ENCODE measurements around the gene CTNNA3. TPM values are rescaled to one million over a fixed set of nuclear protein-coding genes. Genes with fewer than 3 reads are reported as not detected.

CTNNA3 gene
- total RNA-seq, 4 donors from 2014 or later: 1.5 to 9.8 (median 4.3) TPM

GRCh38 chr10:66834802-66835201, 861.2 kb downstream of the CTNNA3 start:
- H3K27me3 ChIP-seq: no peaks in the 10 kb centered on the region
- no peak for TF ChIP-seq CTCF (IDR thresholded peaks at IDR 0.05)
- TF ChIP-seq POLR2A (IDR thresholded peaks at IDR 0.05): no peak
- intact Hi-C loops (cut with DNase I; ENCODE audit: low total_unique reads): no loop called here
- no peaks in the 10 kb centered on the region for H3K36me3 ChIP-seq
- H3K4me3 ChIP-seq: no peak overlapping the region
- H3K4me1 ChIP-seq: no peaks in the 10 kb centered on the region
- H3K27ac ChIP-seq: no peak overlapping the region
- DNase-seq: no peak
- H3K9me3 ChIP-seq: no peaks in the 10 kb centered on the region

GRCh38 chr10:66833861-66834260, 862.1 kb downstream of the CTNNA3 start:
- Histone ChIP-seq H3K4me3 (no peak overlapping the region), H3K27ac (no peak overlapping the region), H3K27me3 (no peaks in the 10 kb centered on the region), H3K4me1 (no peaks in the 10 kb centered on the region), H3K9me3 (no peaks in the 10 kb centered on the region), H3K36me3 (no peaks in the 10 kb centered on the region)
- intact Hi-C loops (cut with DNase I; ENCODE audit: low total_unique reads): no loop called here
- DNase-seq: no peak
- TF ChIP-seq POLR2A (IDR thresholded peaks at IDR 0.05) (no peak), CTCF (IDR thresholded peaks at IDR 0.05) (no peak)

GRCh38 chr10:66832781-66833422, 863.1 kb downstream of the CTNNA3 start:
- Histone ChIP-seq H3K4me3 (no peak overlapping the region), H3K36me3 (no peaks in the 10 kb centered on the region), H3K27me3 (no peaks in the 10 kb centered on the region), H3K4me1 (no peaks in the 10 kb centered on the region), H3K27ac (no peak overlapping the region), H3K9me3 (no peaks in the 10 kb centered on the region)
- intact Hi-C loops (cut with DNase I; ENCODE audit: low total_unique reads): no loop called here
- TF ChIP-seq POLR2A (IDR thresholded peaks at IDR 0.05): no peak
- no peak for TF ChIP-seq CTCF (IDR thresholded peaks at IDR 0.05)
- DNase-seq: no peak

- TF ChIP-seq CTCF (IDR thresholded peaks at IDR 0.05) (no peak), POLR2A (IDR thresholded peaks at IDR 0.05) (no peak)
- no peaks in the 10 kb centered on the region for H3K9me3 ChIP-seq
Measured at GRCh38 chr10:66828957-66829356, 867.0 kb downstream of the CTNNA3 start.

GRCh38 chr10:66827353-66827752, 868.6 kb downstream of the CTNNA3 start:
- no peak overlapping the region for H3K4me3 ChIP-seq
- H3K36me3 ChIP-seq: no peaks in the 10 kb centered on the region
- DNase-seq: no peak
- no peaks in the 10 kb centered on the region for H3K9me3 ChIP-seq
- intact Hi-C loops (cut with DNase I; ENCODE audit: low total_unique reads): no loop called here
- H3K27me3 ChIP-seq: no peaks in the 10 kb centered on the region
- no peaks in the 10 kb centered on the region for H3K4me1 ChIP-seq
- TF ChIP-seq POLR2A (IDR thresholded peaks at IDR 0.05) (no peak), CTCF (IDR thresholded peaks at IDR 0.05) (no peak)
- H3K27ac ChIP-seq: no peak overlapping the region

More at GRCh38 chr10:66828957-66829356, 867.0 kb downstream of the CTNNA3 start:
- no peaks in the 10 kb centered on the region for H3K27me3 ChIP-seq
- intact Hi-C loops (cut with DNase I; ENCODE audit: low total_unique reads): no loop called here
- no peak overlapping the region for H3K4me3 ChIP-seq
- H3K27ac ChIP-seq: no peak overlapping the region
- H3K36me3 ChIP-seq: no peaks in the 10 kb centered on the region
- H3K4me1 ChIP-seq: no peaks in the 10 kb centered on the region
- no peak for DNase-seq

Data from uterus (tissue), 4 donors.